HK-2 (cell line): ENCODE measurements around the gene CD2.
"Not testable (repeated sequence)": the region's sequence is repeated elsewhere in the genome, so short reads cannot be mapped to it uniquely, and the experiment has no call there.

ENCODE experiments used
- DNase-seq: peaks from one replicate; pipeline ENCODE4 v3.0.0-alpha.2; 2018; ENCODE audit not compliant: unreplicated experiment

CD2 gene

DNA sequence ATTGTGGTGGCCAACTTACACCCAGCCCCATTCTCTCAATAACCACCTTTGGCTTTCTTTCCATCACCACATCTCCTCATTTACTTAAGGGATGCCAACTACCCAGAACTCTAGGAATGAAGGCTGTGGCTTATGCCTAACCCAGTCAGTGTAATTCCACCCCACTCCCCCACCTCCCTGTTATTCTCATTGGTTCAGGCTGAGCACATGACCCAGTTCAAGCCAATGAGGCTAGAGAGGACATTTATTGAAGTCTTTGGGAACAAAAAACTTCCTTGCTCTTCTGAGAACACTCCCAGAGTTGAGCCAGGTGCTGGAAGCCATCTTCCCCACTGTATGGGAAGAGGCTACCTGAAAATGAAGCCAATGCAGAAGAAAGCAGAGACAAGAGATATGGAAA, 22.8 kb upstream of the CD2 start:
- DNase-seq: no peak

GRCh38 chr1:116732726-116733125, 21.5 kb upstream of the CD2 start:
- no peak for DNase-seq

- DNase-seq: no peak
These were observed 20.5 kb upstream of the CD2 start for GRCh38 chr1:116733476-116734365.

DNA sequence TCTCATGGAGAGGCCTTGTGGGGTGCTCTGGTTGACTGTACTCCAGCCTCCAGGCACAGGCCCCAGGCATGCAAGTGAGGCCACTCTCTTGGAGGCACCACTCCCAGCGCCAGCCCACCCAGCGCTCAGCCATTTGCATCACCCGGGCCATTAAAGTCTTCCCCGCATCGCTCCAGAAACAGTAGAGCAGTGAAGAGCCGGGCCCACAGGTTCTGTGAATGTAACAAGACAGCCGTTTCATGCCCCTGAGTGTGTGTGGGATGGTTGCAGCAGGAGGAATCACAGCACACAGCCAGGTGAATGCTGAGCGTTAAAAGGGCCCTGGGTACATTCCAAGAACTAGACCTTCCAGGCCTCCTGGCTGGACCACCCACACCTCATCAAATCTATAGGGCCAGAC, 19.0 kb upstream of the CD2 start:
- DNase-seq: no peak

DNA sequence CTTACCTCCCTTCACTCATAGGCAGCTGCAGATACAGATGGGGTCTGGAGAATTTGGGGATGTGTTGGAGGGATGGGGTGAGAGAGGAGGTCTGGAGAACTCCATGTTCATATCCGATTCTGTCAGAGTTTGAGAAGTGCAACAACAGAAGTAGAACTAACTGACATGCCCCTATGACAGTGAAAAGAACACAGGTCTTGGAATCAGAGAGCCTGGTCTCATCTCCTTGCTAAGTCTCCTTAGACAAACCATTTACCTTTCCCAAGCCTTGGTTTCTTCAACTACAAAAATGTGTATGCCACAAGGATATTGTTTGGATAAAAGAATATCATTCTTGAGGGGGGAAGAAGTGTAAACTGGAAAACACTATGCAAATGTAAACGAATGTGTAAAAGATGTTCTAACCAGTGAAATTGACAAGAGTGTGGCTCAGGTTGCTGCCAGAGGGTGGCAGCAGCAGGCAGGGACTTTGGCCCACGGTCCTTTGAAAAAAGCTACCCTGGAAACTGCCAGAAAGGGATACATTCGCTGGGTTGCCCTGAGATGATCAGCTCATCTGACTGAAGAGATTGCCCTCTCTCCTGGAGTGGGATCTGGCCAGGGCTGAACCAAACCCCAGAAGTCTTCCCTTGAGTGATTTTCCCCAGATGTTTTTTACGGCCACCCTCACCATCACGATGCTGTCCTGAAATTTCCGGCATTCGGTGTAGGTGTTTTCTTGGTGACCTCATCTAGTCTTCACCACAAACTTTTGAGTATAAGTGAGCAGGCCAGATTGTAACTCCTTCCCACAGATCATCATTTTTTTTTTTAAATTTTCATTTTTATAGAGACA, 17.0 kb upstream of the CD2 start:
- peak; percentile 35 for DNase-seq

- no peak for DNase-seq
These were observed 16.3 kb upstream of the CD2 start for GRCh38 chr1:116737855-116738321.

DNA sequence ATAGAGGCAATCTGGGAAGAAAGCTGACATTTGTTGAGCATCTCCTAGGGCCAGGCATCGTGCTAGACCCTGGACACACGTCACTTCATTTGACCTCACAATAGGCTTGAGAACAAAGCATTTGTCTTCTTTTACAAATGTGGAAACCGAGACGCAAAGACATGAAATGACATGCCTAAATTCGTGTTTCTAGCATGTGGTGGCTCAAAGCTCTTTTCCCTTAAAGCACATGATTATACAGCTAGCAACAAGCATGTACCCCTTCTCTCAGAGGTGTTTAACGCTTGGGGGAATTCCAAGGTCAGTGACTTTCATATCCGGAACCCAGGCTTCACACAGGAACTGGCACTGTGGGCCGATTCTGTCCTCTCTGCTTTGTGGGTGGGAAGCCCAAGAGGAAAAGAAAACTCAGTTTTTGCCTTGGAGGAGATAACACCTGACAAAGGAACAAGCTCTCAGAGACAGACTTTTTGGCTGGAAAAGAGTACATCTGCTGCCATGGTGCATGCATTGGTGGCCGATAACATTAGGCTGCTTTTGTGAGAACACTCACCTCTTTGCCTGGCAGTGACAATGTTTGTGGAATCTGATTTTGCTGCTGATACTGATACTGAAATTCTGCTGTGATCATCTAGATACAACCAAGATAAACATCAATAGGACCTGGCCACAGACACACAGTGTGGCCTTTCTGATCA, 15.4 kb upstream of the CD2 start:
- no peak for DNase-seq

- no peak for DNase-seq
These were observed 14.7 kb upstream of the CD2 start for GRCh38 chr1:116739371-116740012.

DNA sequence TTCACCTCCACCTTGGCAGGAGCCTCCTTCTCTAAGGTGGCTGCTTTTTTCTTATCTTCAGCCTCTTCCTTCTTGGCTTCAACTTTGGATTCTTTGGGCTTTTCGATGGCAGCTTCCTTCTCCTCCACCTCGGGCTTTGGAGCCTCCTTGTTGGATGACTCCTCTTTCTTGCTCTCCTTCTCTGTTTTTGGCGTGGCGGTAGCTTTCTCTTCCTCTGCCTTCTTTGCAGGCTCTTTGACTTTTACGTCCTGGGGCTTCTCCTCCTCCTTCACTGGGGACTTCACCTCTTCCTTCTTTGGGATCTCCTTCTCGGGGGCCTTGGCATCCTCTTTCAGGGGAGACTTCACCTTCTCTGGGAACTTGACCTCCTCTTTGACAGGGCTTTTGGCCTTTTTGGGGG, 13.9 kb upstream of the CD2 start:
- no peak for DNase-seq

DNA sequence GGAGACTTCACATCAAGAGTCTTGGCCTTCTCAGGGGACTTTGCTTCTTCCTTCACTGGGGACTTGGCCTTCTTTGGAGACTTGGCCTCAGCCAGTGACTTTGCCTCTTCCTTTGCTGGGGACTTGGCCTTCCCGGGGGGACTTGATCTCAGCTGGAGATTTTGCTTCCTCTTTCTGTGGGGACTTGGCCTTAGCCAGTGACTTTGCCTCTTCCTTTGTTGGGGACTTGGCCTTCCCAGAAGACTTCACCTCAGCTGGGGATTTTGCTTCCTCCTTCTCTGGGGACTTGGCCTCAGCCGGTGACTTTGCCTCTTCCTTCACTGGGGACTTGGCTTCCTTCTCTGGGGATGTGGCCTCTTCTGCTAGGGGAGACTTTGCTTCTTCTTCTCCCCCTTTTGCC, 13.5 kb upstream of the CD2 start:
- no peak for DNase-seq

DNA sequence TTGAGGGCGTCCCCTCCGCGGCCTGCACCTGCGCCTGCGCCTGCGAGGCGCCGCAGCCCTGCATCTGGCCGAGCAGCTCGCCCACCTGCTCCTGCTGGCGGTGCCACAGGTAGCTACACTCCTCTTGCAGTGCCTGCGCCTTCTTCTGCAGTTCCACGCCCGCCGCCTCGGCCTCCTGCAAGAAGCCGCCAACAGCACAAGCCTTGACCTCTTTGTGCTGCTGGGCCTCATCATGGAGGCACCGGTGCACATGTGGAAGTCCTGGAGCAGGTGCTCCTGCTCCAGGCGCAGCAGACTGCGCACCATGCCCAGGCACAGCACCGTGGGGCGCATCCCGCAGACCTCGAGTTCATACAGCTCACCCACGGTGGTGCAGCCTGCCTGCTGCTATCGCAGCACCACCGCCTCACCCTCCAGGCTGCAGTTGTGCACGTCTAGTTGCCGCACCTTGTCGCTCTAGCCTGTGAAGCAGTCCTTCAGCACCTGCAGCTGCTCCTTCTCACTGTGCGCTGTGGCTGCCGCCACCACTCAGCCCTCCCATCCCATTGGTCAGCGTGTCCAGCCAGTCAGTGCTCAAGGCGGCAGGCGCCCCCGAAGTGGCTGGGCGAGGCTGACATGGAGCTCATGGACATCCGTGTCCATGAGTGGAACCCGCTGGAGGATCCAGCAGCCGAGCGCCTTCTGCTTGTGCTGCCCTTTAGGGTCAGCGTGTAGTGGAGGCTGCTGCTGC, 12.2 kb upstream of the CD2 start:
- no peak for DNase-seq

DNA sequence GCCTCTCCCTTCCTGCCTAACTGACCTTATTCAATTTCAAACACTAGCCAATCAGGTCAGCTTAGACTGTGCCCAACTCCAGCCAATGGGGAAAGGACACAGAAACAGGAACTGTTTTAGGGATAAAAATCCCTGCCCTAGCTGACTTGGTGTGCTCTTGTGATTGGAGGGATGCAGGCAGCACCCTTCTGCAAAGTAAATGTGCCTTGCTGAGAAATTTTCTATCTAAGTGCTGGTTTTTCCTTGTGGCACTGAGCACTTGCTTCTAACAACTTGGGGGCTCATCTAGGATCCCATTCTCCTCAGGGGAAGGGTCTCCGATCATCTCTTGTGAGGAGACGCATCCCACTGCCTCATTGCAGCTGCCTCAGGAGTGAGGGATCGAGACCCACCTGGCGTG, 10.7 kb upstream of the CD2 start:
- DNase-seq: no peak

- no peak for DNase-seq
These were observed 6.0 kb upstream of the CD2 start for GRCh38 chr1:116748272-116748671.

GRCh38 chr1:116751146-116751545, 3.1 kb upstream of the CD2 start:
- DNase-seq: no peak

DNA sequence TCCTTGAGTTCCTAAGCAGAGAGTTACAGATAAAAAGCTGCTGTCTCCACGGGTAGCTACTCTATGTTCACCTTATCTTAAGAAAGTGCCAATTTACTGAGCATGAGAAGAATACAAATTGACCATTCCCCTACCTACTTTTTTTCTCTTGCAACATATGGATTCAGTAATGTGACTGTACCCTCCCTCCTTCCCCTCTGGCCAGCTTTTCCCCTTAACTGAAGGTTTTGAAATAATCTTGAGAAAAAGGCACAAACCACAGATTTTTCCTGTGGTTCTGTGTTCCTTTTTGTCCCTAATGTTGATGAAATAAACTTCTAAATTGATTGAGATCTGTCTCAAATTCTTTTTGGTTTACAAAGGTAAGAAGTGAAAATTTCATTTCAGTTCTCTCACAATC, 2.6 kb upstream of the CD2 start:
- DNase-seq: no peak

DNA sequence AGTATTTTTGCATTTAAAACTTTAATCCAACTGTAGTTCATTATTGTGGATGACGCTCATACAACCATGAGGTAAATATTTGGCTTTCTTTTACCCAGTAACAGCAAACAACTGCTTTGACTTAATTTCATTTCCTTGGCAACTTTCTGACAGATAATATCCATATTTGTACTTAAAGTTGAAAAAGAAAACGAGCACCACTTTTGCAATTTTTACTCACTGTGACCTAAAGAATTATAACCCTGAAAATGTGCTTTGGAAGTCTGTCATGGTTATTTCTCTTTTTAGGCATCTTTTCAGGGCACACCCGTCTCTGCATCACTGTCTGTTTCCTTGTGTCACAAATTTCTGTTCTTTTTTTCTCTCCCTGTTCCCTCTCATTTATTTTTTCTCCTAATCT, 918 bp upstream of the CD2 start:
- DNase-seq: no peak

- DNase-seq: no peak
These were observed 836 bp downstream of the CD2 start for GRCh38 chr1:116755066-116755465.

- DNase-seq: no peak
These were observed 1.5 kb downstream of the CD2 start for GRCh38 chr1:116755681-116756080.

GRCh38 chr1:116756092-116756491, 1.9 kb downstream of the CD2 start:
- not testable (repeated sequence) for DNase-seq

GRCh38 chr1:116758456-116758815, 4.2 kb downstream of the CD2 start:
- not testable (repeated sequence) for DNase-seq

- no peak for DNase-seq
These were observed 5.4 kb downstream of the CD2 start for GRCh38 chr1:116759636-116760035.
